Activated CD8-positive, alpha-beta memory T cell treated with anti-CD3 and anti-CD28 coated beads for 4 hours (primary cell): ENCODE data around the gene NSD2.
"Not testable (repeated sequence)": the region's sequence is repeated elsewhere in the genome, so short reads cannot be mapped to it uniquely, and the experiment has no call there.

ENCODE experiments used
- DNase-seq, 2 donors: peaks; one replicate each; pipeline ENCODE4 v3.0.0-alpha.2; 2020; ENCODE audit warnings: low read depth in 2 of 2

NSD2 gene

DNA sequence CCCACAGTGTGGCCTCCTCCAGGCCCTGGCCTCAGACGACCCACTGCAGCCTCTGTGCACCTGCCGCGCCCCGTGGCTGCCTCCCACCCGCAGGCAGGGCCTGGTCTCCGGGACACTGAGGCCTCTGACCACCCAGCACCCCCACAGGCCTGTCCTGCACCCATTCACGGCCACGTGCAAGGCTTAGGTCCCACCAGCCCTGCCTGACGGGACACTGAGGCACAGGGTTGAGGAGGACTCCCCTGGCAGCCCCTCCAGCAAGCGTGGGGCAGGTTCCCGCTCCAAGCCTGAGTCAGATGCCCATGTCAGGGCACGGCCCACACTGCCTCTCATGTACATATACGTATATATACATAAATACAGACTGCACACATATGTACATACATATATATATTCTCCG lies 114.1 kb downstream of the NSD2 start:
- no peak for DNase-seq

DNA sequence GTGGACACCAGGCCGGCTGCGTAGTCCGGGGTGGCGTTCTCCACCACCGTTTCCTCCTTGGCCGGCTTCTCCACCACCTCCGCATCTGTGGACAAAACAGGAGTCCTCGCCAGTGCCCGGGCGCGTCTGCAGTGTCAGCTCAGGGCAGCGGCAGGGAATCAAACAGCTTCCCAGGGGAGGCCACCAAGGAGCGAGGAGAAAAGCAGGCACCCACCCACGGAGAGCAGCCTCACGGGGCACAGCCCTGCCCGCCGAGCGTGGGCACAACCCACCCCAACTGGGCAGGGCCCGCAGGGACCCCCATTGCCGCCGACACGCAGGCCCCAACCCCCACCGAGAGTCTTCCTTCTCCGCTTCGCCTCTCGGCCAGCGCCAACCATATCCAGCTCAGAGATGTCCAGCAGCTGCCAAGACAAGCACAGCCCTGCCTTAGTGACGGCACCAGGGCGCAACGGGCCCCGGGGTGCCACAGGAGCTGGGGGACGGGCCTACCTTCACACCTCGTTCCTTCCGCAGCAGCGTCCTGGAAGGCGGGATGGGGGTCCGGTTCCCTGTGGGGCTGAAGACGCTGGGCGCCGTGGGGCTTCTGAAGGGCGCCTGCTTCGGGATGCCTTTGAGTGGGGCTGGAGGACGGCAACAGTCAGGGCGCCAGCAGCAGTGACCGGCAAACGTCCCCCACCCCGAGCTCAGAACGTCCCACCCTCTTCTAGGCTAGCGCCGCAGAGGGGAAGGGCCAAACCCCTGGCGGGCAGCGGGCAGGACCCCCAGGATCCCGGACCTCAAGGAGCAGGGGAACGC lies 114.8 kb downstream of the NSD2 start:
- DNase-seq: no peak

DNA sequence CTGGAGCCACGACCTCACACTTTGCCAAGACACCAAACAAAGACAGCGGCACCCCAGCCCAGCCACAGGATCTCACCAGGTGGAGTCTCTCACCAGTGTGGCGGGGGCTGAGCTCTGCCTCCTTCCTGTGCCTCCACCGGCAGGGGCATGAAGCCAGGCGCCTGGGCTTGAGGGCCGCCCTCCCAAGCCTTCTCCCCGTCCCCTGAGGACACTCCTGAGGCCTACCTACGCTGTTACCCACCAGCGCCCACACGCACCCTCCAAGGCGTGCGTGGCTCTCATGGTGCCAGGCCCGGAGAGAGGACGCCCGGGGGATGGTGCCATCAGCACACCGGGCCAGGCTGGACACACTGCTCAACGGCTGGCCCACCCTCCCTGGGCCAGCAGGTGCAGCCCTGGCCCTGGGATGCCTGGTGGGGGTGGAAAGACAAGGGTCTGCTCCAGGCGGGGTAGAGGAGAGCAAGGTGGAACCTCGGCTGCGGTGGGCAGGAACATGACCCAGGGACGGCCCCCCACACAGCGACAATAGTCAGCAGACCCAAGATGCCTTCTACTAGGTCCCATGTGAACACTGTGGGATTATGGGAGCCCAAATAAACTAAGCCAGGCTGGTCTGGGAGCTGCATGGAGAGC lies 115.5 kb downstream of the NSD2 start:
- no peak for DNase-seq

DNA sequence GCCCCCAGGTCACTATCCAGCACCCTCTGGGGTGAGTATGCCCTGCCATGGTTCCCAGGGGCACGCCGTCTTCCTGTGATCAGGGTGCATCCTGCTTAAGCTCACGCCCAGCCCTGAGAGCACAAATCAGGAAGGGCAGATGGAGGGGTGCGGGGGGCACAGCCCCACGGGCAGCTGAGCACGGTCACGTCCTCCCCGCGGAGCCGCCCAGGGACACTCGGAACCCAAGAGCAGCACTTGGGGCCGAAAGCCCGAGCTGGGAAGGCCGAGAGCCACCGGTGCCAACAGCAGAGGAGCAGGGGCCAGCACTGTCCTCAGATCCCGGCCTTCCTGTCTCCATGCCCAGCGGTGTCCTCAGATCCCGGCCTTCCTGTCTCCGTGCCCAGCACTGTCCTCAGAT lies 116.1 kb downstream of the NSD2 start:
- no peak for DNase-seq

DNA sequence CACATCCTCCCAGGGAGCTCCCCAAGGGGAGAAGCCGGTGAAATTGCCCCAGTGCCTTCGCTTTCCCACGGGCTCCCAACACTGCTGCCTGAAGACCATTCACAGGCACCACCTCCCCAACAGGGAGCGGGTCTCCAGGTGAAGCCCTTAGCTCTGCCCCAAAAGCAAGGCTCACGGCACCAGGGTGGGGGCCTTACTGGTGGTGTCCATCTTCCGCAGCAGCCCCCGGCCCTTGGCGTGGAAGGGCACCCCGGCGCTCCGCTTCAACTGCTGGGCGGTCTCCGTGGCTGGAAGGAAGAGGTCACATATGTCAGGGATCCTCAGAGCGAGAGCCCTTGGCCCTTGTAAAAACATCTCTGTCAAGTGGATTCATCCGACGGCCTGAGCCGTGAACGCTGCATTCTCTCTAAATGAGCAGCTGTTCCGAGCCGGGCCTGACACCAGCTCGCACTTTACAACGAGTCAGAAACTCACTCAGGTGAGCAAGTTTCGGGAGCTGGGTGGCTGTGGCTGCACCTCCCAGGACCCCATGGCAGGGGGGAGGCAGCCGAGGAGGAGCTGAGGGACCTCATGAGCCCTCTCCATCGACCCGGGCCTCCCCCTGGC lies 116.6 kb downstream of the NSD2 start:
- DNase-seq: no peak

DNA sequence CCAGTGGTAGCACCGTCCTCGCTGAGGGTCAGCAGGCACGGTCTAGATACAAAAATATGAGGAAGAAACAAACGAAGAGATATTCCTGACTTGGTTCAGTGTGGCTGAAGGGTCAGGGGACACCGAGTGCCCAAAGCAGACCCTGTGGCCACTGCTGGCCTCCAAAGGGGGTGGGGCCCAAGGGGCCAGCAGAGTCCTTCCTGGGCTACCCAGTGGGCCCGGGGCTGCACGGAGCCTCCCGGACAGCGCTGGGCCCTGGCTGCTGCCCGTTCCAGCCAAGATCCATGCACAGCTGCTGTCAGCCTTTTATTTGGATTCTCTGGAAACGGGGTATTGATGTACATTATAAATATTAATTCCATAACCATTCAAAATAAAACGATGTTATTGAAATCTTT lies 117.1 kb downstream of the NSD2 start:
- DNase-seq: no peak

DNA sequence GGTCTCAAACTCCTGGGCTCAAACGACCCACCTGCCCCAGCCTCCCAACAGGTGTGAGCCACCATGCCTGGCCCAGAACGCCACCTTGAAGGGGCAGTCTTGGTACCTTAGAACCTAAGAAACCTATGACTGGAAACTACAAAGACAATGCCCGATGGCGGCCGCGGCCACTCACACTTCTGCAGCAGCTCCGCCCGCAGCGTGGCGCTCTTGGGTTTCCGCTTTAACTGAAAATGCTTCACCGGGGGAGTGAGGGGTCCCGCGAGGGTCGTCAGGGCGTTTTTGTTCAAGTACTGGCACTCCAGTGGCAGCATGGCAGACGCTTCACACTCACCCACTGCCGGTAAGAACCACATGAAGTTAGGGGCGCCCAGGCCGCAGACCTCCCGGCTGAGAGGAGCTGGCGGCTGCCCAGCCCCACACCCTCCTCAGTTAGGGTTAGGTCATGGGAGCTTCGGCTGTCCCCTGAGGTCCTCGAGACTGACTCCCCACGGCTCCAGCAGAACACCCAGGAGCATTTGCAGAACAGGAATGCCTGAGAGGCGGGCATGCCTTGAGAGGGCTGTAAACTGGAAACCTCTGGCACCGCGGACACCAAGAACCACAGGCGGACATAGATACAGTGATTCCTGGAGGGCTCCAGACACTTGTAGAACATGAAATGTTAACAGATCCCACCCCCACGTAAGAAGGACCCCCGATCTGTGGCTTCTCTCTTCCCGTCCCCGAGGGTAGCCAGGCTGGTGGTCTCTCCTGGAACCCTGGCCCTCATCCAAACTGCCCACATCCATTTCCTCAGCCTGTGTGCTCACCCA lies 118.5 kb downstream of the NSD2 start:
- no peak for DNase-seq

DNA sequence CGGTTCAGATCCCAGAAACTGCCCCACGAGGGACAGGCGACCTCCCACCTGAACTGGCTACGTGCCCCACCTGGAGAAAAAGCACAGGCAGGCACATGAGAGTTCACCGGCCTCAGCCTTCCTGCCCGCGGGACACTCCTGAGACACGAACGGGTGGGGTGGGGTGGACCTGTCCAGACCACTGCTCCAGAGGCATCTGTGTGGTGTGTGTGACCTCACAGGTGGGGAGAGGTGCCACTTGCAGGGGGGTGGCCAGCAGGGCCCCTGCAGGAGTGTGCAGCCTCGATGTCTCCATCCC lies 119.1 kb downstream of the NSD2 start:
- DNase-seq: no peak

DNA sequence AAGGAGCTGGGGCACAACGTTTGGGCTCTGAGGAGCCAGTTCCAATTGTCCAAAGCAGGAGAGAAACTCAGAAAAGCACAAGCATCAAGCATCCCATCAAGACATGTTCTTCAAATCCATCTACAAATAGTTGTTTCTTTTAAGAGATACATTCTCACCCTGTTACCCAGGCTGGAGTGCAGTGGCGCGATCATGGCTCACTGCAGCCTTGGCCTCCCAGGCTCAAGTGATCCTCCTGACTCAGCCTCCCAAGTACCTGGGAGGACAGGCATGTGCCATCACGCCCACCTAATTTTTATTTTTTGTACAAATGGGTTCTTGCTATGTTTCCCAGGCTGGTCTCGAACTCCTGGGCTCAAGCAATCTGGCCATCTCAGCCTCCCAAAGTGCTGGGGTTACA lies 119.5 kb downstream of the NSD2 start:
- no peak for DNase-seq

DNA sequence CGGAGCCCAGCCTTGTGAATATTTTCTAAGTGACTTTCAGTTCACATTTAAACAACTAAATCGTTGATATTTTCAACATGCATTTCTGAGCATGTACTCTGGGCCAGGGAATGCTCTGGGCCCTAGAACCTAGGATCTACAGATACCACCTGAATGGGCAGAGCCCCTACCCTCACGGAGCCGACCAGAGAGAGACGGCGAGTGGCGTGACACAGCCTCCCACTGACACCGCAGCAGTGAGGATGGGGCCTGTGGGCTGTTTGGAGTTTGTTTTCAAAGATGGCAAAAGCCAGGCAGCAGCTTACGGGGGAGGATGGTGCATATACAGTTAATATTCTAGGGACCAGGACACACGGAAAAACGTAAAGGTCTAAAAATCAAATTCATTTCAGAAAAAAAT lies 119.9 kb downstream of the NSD2 start:
- no peak for DNase-seq

DNA sequence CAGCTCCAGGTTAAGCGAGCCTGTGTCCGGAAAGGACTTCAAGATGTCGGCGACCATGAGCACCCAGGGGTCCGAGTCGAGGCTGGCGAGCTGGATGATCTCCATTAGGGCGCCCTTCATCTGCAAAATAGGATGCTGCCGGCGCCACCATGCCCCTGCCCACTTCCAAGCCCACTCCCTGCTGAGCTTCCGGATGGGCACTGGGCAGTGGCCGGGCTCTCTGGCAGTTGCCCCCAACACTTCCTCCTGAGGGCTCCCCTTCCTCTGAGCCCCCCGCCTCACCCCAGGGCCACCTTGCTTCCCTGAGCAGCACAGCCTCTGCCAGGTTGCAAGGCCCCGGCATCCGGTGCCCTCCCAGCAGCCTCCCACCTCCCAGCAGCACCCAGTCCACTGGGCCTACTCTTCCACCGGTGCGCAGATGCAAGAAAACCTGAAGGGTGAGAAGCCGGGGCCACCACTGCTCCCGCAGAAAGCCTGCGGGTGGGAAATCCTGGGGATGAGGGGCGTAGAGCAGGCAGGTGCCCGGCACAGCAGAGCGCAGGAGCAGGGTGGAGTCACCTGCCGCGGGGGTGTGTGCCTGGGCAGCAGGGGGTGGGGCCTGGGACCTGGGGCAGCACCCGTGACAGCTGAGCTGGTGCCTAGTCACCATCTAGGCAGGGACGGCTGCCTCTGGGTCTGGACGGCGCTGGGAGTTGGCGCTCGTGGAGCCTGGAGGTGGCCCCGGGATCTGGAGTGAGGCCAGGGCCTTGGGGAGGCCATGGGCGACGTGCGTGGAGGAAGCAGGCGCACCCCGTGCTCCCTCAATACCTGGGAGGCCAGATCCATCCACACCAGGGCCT lies 120.6 kb downstream of the NSD2 start:
- no peak for DNase-seq

DNA sequence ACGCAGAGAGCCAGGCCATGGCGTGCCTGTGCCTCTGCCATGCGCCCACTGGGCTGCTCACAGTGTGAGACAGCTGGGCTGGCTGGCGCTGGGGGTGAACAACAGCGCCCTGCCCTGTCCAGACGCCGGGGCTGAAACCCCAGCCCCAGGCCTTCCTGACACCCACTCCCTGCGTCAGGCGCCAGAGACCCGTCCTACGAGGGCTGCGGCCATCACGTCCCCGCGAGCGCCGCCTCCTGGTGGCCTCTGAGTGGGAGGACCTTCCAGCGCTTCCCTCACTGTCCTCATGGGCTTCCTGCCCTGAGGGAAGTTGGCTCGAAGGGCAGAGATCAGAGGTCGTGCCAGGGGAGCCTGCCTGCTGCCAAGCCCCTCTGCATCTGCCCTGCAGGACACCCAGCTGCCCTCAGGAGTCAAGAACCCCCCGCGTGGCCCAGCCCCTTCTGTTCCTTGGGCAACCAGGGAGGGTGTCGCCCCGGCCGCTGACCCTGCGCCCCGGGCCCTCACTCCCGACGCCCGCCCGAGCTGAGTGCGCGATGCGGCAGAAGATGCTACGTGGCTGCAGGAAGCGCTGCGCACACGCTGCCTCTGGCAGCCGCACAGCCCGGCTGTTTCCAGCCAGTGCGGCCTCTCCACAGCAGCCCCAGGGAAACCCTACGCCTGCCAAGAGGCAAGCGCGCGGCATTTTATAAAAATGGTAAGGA lies 121.4 kb downstream of the NSD2 start:
- DNase-seq: no peak

DNA sequence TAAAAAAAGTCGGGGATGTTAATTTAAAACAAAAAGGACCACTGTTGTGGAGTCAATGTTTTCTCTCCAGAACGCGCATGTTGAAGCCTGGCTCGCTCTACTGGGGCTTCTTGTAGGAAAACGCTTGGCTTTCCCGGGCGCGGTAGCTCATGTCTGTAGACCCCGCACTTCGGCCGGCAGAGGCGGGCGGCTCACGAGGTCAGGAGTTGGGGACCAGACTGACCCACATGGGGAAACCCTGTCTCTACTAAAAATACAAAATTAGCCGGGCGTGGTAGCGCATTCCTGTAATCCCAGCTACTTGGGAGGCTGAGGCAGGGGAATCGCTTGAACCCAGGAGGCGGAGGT lies 122.0 kb downstream of the NSD2 start:
- DNase-seq: no peak

DNA sequence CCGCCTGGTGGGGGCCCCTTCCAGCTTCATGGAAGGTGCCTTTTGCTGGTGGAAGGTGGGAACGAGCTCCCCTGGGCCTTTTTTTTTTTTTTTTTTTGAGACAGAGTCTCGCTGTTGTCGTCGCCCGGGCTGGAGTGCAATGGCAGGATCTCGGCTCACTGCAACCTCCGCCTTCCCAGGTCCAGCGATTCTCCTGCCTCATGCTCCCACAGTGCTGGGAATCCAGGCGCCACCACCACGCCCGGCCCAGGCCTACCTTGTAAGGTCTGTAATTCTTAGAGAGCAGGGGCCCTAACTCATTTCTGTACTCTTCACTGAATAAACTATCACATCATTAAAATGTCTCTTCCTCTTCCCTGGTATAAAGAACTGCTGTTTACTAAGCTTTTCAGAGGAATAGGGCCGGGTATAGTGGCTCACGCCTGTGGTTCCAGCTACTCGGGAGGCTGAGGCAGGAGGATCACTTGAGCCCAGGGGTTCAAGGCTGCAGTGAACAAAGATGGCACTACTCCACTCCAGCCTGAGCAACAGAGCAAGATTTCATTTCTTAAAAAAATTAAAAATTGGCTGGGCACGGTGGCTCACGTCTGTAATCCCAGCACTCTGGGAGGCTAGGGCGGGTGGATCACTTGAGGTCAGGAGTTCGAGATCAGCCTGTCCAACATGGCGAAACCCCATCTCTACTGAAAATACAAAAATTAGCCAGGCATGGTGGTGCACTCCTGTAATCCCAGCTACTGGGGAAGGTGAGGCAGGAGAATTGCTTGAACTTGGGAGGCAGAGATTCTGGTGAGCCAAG lies 122.7 kb downstream of the NSD2 start:
- not testable (repeated sequence) for DNase-seq

DNA sequence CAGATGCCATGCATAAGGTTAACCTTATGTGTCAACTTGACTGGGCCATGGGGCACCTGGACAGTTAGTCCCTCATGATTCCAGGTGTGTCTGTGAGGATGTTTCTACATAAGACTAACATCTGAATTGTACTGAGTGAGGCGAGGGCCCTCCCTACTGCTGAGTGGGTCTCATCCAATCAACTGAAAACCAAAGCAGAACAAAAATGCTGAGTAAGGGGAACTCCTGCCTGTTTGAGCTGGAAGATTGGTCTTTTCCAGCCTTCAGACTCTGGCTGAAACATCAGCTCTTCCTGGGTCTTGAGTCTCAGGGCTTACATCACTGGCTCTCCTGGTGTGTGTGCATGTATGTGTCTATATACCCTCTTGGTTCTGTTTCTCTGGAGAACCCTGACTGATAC lies 123.7 kb downstream of the NSD2 start:
- no peak for DNase-seq

DNA sequence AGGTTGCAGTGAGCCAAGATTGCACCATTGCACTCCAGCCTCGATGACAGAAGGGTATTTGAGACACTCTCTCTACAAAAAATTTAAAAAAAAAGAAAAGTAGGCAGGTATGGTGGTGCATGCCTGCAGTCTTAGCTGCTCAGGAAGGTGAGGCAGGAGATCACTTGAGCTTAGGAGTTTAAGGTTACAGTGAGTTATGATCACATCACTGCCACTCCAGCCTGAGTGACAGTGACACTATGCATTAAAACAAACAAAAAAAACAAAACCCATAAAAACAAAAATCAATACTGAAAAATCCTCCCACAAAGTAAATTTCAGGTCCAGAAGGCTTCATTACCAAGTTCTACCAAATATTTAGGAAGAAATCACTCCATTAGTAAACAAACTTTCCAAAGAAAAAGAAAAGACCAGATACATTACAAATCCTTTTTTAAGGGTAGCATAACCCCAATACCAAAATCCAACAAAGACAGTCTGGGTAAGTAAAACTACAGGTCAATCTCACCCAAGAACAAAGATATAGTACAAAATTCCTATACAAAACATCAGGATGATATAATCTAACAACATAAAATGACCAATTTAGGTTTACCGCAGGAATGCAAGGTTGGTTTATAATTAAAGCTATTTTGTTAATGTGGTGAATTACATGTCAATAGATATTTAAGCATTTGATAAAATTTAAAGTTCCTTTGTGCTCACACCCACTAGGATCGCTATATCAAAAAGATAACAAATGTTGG lies 125.8 kb downstream of the NSD2 start:
- no peak for DNase-seq

DNA sequence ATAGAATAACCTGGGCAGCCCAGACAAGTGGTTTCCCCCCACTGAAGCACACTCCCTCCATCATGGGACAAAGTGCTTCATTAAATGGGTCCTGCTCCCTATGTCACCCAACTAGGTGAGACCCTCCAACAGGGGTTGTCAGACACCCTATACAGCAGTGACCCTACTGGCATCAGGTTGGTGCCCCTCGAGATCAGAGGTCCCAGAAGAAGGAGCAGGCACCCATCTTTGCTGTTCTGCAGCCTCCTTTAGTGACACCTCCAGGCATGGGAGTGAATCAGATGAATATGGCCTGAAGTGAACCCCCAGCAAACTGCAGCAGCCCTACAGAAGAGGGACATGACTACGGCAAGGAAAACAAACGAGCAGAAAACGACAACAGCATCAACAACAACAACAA lies 126.5 kb downstream of the NSD2 start:
- no peak for DNase-seq

DNA sequence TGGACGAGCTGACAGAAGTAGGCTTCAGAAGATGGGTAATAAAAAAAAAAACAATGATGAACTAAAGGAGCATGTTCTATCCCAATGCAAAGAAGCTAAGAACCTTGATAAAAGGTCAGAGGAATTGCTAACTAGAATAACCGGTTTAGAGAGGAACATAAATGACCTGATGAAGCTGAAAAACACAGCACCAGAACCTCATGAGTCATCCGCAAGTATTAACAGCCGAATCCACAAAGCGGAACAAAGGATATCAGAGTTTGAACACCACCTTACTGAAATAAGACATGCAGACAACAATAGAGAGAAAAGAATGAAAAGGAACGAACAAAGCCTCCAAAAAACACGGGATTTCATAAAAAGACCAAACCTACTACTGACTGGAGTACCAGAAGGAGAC lies 127.1 kb downstream of the NSD2 start:
- DNase-seq: no peak

DNA sequence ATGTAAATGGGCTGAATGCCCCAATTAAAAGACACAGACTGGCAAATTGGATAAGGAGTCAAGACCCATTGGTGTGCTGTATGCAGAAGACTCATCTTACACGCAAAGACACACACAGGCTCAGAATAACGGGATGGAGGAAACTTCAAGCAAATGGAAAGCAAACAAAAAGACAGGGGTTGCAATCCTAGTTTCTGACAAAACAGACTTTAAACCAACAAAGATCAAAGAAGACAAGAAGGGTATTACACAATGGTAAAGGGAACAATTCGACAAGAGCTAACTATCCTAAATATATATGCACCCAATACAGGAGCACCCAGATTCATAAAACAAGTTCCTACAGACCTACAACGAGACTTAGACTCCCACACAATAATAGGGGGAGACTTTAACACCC lies 128.1 kb downstream of the NSD2 start:
- DNase-seq: not testable (repeated sequence)

DNA sequence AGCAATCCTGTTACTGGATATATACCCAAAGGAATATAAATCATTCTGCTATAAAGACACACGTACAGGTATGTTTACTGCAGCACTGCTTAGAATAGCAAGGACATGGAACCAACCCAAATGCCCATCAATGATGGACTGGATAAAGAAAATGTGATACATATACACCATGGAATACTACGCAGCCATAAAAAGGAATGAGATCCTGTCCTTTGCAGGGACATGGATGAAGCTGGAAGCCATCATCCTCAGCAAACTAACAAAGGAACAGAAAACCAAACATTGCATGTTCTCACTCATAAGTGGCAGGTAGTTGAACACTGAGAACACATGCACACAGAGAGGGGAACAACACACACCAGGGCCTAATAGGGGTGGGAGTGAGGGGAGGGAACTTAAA lies 132.2 kb downstream of the NSD2 start:
- DNase-seq: not testable (repeated sequence)
